Measurements from ENCODE around the gene GJB5.

DNA sequence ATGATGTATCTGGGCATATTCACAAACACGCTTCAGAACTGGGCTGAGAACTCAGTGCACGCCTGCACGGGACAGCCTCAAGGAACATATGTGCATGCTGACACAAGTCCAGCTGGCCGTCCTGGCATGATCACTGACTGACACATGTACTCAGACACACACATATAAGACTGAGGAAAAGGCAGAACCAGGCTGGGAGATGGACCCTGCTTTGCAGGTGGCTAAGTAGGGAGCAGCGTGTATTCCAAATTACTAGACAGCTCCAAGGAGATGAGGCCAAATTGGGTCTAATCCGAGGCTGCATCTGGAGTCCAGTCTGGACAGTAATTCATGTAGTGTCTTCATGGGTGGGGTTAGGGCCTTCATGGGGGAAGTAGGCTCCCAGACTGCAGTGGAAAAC, 41.4 kb upstream of the GJB5 start:
- TF ChIP-seq POLR2AphosphoS5 (IDR thresholded peaks at IDR 0.05) = no peak
- TF ChIP-seq, protein P1, sequence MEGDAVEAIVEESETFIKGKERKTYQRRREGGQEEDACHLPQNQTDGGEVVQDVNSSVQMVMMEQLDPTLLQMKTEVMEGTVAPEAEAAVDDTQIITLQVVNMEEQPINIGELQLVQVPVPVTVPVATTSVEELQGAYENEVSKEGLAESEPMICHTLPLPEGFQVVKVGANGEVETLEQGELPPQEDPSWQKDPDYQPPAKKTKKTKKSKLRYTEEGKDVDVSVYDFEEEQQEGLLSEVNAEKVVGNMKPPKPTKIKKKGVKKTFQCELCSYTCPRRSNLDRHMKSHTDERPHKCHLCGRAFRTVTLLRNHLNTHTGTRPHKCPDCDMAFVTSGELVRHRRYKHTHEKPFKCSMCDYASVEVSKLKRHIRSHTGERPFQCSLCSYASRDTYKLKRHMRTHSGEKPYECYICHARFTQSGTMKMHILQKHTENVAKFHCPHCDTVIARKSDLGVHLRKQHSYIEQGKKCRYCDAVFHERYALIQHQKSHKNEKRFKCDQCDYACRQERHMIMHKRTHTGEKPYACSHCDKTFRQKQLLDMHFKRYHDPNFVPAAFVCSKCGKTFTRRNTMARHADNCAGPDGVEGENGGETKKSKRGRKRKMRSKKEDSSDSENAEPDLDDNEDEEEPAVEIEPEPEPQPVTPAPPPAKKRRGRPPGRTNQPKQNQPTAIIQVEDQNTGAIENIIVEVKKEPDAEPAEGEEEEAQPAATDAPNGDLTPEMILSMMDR (IDR thresholded peaks at IDR 0.05) = no peak
- no peak for TF ChIP-seq EP300 (IDR thresholded peaks at IDR 0.05)
